ENCODE measurements around the gene HINFP.

- no peak for TF ChIP-seq POLR2A (IDR thresholded peaks at IDR 0.05; ENCODE audit: low read depth, low read length)
- TF ChIP-seq POLR2AphosphoS5 (IDR thresholded peaks at IDR 0.05; ENCODE audit: low read depth, low read length), result no peak
- no peak for TF ChIP-seq TAF1 (IDR thresholded peaks at IDR 0.05; ENCODE audit: borderline replicate concordance, low read depth, low read length)
These were observed 56.8 kb downstream of the HINFP start for GRCh38 chr11:119178166-119178680.
